Heart left ventricle (tissue), 16 donors: ENCODE data around the gene VPS35L. TPM values are rescaled to one million over a fixed set of nuclear protein-coding genes. Genes with fewer than 3 reads are reported as not detected.
"Not testable (repeated sequence)": the region's sequence is repeated elsewhere in the genome, so short reads cannot be mapped to it uniquely, and the experiment has no call there.

ENCODE experiments used
- ATAC-seq, 4 donors: fragments of 200-7000 bp; cut with Tn5 transposase; one replicate each; pipeline ENCODE4 v1.9.1; 2020 to 2022; ENCODE audit warnings: moderate library complexity in 4 of 4, mild to moderate bottlenecking in 3 of 4, moderate number of reproducible peaks in 1 of 4
- DNase-seq, 5 donors: peaks; one replicate each; pipeline ENCODE4 v3.0.0-alpha.2; 2020
- H3K27ac ChIP-seq, 12 donors: fragments of 200-600 bp; sonication (generic) in 4 of 12; one replicate each; pipeline versions ENCODE4 v1.5.0 to v1.8.0; 2016 to 2022; ENCODE audit warnings: mild to moderate bottlenecking in 2 of 12
- H3K27me3 ChIP-seq, 9 donors: fragments of 200-600 bp; sonication (generic) in 2 of 9; one replicate each; pipeline versions ENCODE4 v1.5.1 to v1.8.0; 2016 to 2022; ENCODE audit warnings: mild to moderate bottlenecking in 3 of 9
- H3K36me3 ChIP-seq, 9 donors: fragments of 200-600 bp; sonication (generic) in 2 of 9; one replicate each; pipeline versions ENCODE4 v1.5.0 to v1.8.0; 2018 to 2022; ENCODE audit warnings: mild to moderate bottlenecking in 2 of 9
- H3K4me1 ChIP-seq, 12 donors: fragments of 200-600 bp; sonication (generic) in 4 of 12; one replicate each; pipeline versions ENCODE4 v1.5.0 to v1.8.0; 2016 to 2022; ENCODE audit warnings: mild to moderate bottlenecking in 3 of 12
- H3K4me3 ChIP-seq, 12 donors: fragments of 200-600 bp; sonication (generic) in 4 of 12; one replicate each; pipeline versions ENCODE4 v1.5.0 to v1.8.0; 2017 to 2022; ENCODE audit warnings: mild to moderate bottlenecking in 9 of 12, moderate library complexity in 4 of 12
- H3K9me3 ChIP-seq, 12 donors: fragments of 200-600 bp; sonication (generic) in 4 of 12; one replicate each; pipeline versions ENCODE4 v1.5.0 to v1.8.0; 2016 to 2022; ENCODE audit warnings: mild to moderate bottlenecking in 1 of 12
- POLR2A ChIP-seq, 2 donors: fragments of 450-650 bp; IDR thresholded peaks; one replicate each; pipeline ENCODE4 v1.6.1; 2017; ENCODE audit warnings: antibody characterized with exemption in 2 of 2, mild to moderate bottlenecking in 2 of 2, moderate library complexity in 2 of 2
- WGBS, 4 donors: extraction: QIAGEN DNeasy Blood & Tissue Kit in 2 of 4; methylation state at CpG; one replicate each; pipeline versions ENCODE4 v1.1.5 to v1.1.7; 2013 to 2018; 5-methylcytosine and 5-hydroxymethylcytosine counted together
- intact Hi-C, 10 donors: fragments of 100-400 bp; cut with DNase I; formaldehyde crosslinking; loops; one replicate each; pipeline versions ENCODE4 v1.11.1 to v1.14.2; 2022
- polyA plus RNA-seq, 2 donors: library from polyadenylated mRNA; stranded (reverse); fragments of 200-250 nt; gene quantifications; one replicate each; pipeline ENCODE4 v1.2.3, GENCODE V29; 2013
- total RNA-seq, 9 donors: library from RNA; depleted of rRNA in 2 of 9; stranded (reverse); fragments of >200 nt in 2 of 9; fragmentation: NEBNext Ultra II Directional in 3 of 9; extraction: Animal tissue kit (Norgen Biotek cat#: 25700) in 3 of 9; gene quantifications; one replicate each; pipeline versions ENCODE4 v1.1.0 to v1.2.4, GENCODE V29; 2016 to 2023
- TF ChIP-seq, protein P1 (sequence below), 12 donors: fragments of 200-600 bp; sonication (generic) in 4 of 12; IDR thresholded peaks; one replicate each; pipeline versions ENCODE4 v1.5.0 to v1.8.0; 2018 to 2022; ENCODE audit warnings: antibody characterized with exemption in 12 of 12, mild to moderate bottlenecking in 5 of 12
- donor health status: ischemic (EF 13 %, LVEDD 7.1; RV severe dilation, severe dysfunction).
- donor health status: healthy with polysubstance abuse.
- donor health status: DM: no; HTN: yes; CAD: no.
- donor health status: DM: no; HTN: no; CAD: no.
- donor health status: ischemic (EF 25% LVEDD 6.9; RV normal size, moderate dysfunction).
- donor health status: ischemic (EF 25% LVEDD 5.7; RV mildly dilated, moderate dysfunction).
- donor health status: healthy.
- donor health status: DM: yes; HTN: yes; CAD: no.
- donor health status: ischemic (EF 35%, LVEDD 5.7; RV mildly dilated, moderate dysfunction).
- donor health status: nonischemic (EF 11% LVEDD 7.7; RV severe dilation, severe dysfunction).
- donor health status: DM: yes; HTN: yes; CAD: no.
- donor health status: PGD.
- donor health status: ischemic (EF 29% LVEDD 5.4; RV normal size, mild dysfunction).
- donor health status: nonischemic (EF 23%, LVEDD 6.1; RV moderate dilation, normal function).

Gene VPS35L
- total and polyA plus RNA-seq, 11 donors = 13.7 to 47.3 (median 24.4) TPM

GRCh38 chr16:19540241-19540970 lies 15.1 kb upstream of the VPS35L start:
- no peak for DNase-seq
- TF ChIP-seq, protein P1, sequence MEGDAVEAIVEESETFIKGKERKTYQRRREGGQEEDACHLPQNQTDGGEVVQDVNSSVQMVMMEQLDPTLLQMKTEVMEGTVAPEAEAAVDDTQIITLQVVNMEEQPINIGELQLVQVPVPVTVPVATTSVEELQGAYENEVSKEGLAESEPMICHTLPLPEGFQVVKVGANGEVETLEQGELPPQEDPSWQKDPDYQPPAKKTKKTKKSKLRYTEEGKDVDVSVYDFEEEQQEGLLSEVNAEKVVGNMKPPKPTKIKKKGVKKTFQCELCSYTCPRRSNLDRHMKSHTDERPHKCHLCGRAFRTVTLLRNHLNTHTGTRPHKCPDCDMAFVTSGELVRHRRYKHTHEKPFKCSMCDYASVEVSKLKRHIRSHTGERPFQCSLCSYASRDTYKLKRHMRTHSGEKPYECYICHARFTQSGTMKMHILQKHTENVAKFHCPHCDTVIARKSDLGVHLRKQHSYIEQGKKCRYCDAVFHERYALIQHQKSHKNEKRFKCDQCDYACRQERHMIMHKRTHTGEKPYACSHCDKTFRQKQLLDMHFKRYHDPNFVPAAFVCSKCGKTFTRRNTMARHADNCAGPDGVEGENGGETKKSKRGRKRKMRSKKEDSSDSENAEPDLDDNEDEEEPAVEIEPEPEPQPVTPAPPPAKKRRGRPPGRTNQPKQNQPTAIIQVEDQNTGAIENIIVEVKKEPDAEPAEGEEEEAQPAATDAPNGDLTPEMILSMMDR (IDR thresholded peaks at IDR 0.05) = no peak
- H3K36me3 ChIP-seq = peaks cover 2 to 97% (median 78%) of the 10 kb centered on the region in 9 donors
- H3K27me3 ChIP-seq = no peaks in the 10 kb centered on the region
- no peak overlapping the region for H3K4me3 ChIP-seq
- intact Hi-C loops = no loop called here
- no peak overlapping the region for H3K27ac ChIP-seq
- no peaks in the 10 kb centered on the region for H3K9me3 ChIP-seq
- H3K4me1 ChIP-seq = no peaks in the 10 kb centered on the region
- ATAC-seq = no peak
- WGBS, 4 donors = 93 to 98% (median 98%) methylated on average over 6 of the region's 6 CpGs

DNA sequence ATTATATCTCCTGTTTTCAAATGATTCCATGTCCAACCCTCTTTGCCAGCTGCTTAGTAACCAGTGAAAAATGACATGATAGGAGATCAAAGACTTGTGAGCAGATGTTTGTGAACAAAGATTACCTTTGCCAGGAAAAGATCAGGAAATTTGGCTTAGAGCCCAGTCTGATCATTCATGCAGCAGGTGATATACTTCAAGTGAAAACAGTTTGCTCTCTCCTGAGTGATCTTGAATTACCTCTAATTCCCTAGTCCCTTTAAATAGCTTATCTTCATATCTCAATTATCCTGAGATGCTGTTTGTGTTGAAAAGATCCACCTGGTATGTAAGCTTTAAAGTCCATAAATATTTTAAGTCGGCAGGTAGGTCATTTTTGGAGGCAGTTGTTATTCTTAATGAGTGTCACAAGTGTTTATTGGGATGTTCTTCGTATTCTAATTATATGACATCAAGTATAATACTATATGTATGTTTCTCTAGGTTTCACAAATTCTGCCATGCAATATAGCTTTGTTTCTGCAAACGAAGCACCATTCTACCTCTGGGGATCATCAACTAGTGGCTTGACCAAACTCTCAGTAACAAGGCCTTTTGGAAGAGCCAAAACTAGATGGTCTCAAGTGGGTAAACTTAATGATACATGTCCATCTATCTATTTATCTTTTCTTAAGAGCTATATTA lies 13.2 kb upstream of the VPS35L start:
- Histone ChIP-seq H3K9me3 (no peaks in the 10 kb centered on the region), H3K36me3 (peaks cover 2 to 97% (median 77%) of the 10 kb centered on the region in 9 donors), H3K4me1 (no peaks in the 10 kb centered on the region), H3K4me3 (no peak overlapping the region), H3K27me3 (no peaks in the 10 kb centered on the region), H3K27ac (no peak overlapping the region)
- DNase-seq = no peak
- no peak for ATAC-seq
- WGBS, 4 donors = 90 to 94% (median 93%) methylated on average over 3 of the region's 3 CpGs
- intact Hi-C loops = no loop called here
- TF ChIP-seq POLR2A (IDR thresholded peaks at IDR 0.05) = no peak

- peaks cover 2 to 97% (median 82%) of the 10 kb centered on the region in 9 donors for H3K36me3 ChIP-seq
- 80 to 84% (median 83%) methylated on average over 10 of the region's 10 CpGs for WGBS, 4 donors
- H3K27me3 ChIP-seq, DNase-seq, H3K4me3 ChIP-seq, H3K27ac ChIP-seq, intact Hi-C loops, H3K4me1 ChIP-seq, ATAC-seq, H3K9me3 ChIP-seq: not testable (repeated sequence)
These were observed 12.1 kb upstream of the VPS35L start for GRCh38 chr16:19543278-19543996.

DNA sequence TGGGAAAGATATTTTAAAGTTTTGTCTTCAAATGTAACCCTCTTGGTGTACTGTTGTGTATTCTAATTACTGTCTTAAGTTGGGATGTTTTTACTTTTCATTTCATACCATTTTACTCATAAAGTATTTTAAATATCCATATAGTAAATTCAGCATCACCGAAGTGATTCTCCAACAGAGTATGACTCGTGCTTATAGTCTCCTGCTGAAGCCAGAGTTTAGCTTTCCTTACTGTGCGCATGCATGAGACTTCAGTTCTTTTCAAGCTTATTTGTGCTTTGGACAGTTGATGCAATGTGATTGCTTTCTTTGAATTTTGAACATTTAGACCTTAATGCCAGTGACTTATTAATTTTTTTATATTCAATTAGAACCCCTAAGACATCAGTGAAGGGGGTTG lies 7.4 kb upstream of the VPS35L start:
- H3K27ac ChIP-seq = no peak overlapping the region
- H3K4me1 ChIP-seq = no peaks in the 10 kb centered on the region
- no peak for ATAC-seq
- TF ChIP-seq, protein P1 (IDR thresholded peaks at IDR 0.05) = no peak
- TF ChIP-seq POLR2A (IDR thresholded peaks at IDR 0.05) = no peak
- WGBS, 4 donors = 92 to 99% (median 97%) methylated on average over 3 of the region's 3 CpGs
- peaks cover 2 to 91% (median 77%) of the 10 kb centered on the region in 9 donors for H3K36me3 ChIP-seq
- H3K27me3 ChIP-seq = no peaks in the 10 kb centered on the region
- no peaks in the 10 kb centered on the region for H3K9me3 ChIP-seq
- H3K4me3 ChIP-seq = no peak overlapping the region
- intact Hi-C loops = no loop called here
- no peak for DNase-seq

GRCh38 chr16:19549673-19550072 lies 5.8 kb upstream of the VPS35L start:
- H3K27ac ChIP-seq = no peak overlapping the region
- H3K9me3 ChIP-seq = no peaks in the 10 kb centered on the region
- no peaks in the 10 kb centered on the region for H3K27me3 ChIP-seq
- intact Hi-C loops = loop anchor here in 1 of 10 donors (10.0 kb wide), 2 partner anchors 85 to 165 kb away; partner anchors contain the start of genes IQCK and KNOP1
- TF ChIP-seq, protein P1 (IDR thresholded peaks at IDR 0.05) = no peak
- no peak for TF ChIP-seq POLR2A (IDR thresholded peaks at IDR 0.05)
- no peak for ATAC-seq
- H3K4me1 ChIP-seq = peaks cover 0 to 5% (median under 1%) of the 10 kb centered on the region in 12 donors
- no peak overlapping the region for H3K4me3 ChIP-seq
- peaks cover 2 to 76% (median 63%) of the 10 kb centered on the region in 9 donors for H3K36me3 ChIP-seq
- DNase-seq = no peak
